Measurements from ENCODE around the gene PRSS53. TPM values are rescaled to one million over a fixed set of nuclear protein-coding genes. Genes with fewer than 3 reads are reported as not detected.

The PRSS53 gene
- polyA plus RNA-seq, 1 of the 3 experiments (the other 2 are of a cell fraction), result 3.1 TPM

DNA sequence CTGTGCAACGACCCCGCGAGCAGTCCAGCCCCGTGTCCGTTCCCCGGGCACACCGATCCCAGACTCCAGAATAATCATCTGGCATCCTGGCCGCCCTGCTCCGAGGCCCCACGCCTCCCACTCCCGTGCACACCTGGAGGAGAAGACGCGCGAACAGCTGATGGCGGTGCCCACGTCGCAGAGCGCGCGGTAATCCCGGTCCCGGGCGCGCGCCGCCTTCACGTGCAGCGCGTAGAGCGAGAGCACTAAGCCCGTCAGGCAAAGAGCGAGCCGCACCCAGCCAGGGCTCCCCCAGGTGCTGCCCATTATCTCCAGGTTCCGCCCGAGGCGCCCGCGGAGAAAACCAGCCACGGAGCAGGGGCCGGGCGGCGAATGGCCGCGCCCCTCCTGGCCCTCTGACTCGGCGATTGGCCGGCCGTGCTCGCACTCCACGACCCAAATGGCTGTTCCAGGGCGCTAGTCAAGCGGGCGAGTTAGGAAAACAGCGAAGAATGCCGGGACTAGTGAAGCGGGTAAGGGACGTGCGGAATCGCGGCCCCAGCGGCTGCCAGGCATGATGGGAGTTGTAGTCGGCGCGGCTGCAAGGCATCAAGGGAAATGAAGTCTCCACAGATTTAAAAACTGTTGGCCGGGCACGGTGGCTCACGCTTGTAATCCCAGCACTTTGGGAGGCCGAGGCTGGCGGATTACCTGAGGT, 5.8 kb upstream of the PRSS53 start, which contains the start of gene VKORC1 (continued):
- TF ChIP-seq, protein P1, sequence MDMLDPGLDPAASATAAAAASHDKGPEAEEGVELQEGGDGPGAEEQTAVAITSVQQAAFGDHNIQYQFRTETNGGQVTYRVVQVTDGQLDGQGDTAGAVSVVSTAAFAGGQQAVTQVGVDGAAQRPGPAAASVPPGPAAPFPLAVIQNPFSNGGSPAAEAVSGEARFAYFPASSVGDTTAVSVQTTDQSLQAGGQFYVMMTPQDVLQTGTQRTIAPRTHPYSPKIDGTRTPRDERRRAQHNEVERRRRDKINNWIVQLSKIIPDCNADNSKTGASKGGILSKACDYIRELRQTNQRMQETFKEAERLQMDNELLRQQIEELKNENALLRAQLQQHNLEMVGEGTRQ (IDR thresholded peaks at IDR 0.05; ENCODE audit: borderline replicate concordance, low read depth, low read length), result no peak
- peak; percentile 60 for TF ChIP-seq GABPA (IDR thresholded peaks at IDR 0.05; ENCODE audit: low read depth)
- no peak for TF ChIP-seq RCOR1 (IDR thresholded peaks at IDR 0.05; ENCODE audit: low read length)
- TF ChIP-seq, protein P2, sequence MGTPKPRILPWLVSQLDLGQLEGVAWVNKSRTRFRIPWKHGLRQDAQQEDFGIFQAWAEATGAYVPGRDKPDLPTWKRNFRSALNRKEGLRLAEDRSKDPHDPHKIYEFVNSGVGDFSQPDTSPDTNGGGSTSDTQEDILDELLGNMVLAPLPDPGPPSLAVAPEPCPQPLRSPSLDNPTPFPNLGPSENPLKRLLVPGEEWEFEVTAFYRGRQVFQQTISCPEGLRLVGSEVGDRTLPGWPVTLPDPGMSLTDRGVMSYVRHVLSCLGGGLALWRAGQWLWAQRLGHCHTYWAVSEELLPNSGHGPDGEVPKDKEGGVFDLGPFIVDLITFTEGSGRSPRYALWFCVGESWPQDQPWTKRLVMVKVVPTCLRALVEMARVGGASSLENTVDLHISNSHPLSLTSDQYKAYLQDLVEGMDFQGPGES (IDR thresholded peaks at IDR 0.05; ENCODE audit: low read depth, low read length), result no peak
- TF ChIP-seq CHD2 (IDR thresholded peaks at IDR 0.05; ENCODE audit: low read length, partially characterized antibody), result no peak
- no peak for TF ChIP-seq FOSL2 (IDR thresholded peaks at IDR 0.05; ENCODE audit: borderline replicate concordance, low read depth)
- no peak for TF ChIP-seq TEAD4 (IDR thresholded peaks at IDR 0.05; ENCODE audit: borderline replicate concordance, insufficient read depth)
- TF ChIP-seq SIN3A (IDR thresholded peaks at IDR 0.05; ENCODE audit: borderline replicate concordance, low read depth, low read length), result 0 out of 2 replicates have a peak, but pooled peaks have one; percentile 47
- TF ChIP-seq, protein P3, sequence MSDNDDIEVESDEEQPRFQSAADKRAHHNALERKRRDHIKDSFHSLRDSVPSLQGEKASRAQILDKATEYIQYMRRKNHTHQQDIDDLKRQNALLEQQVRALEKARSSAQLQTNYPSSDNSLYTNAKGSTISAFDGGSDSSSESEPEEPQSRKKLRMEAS (IDR thresholded peaks at IDR 0.05; ENCODE audit: low read depth), result peak; percentile 78
- TF ChIP-seq FOXM1 (IDR thresholded peaks at IDR 0.05; ENCODE audit: low read depth), result 0 out of 2 replicates have a peak, but pooled peaks have one; percentile 17
- TF ChIP-seq POLR2AphosphoS5 (IDR thresholded peaks at IDR 0.05; ENCODE audit: low read depth, low read length), result 0 out of 2 replicates have a peak, but pooled peaks have one; percentile 52
- TF ChIP-seq EZH2phosphoT487 (IDR thresholded peaks at IDR 0.05; ENCODE audit: borderline replicate concordance, low read depth), result no peak
- peak; percentile 75; the same call in 1 of the 2 replicates for TF ChIP-seq MXI1 (IDR thresholded peaks at IDR 0.05; ENCODE audit: low read depth, low read length)
- no peak; the same call in 1 of the 2 replicates for TF ChIP-seq FOXJ3 (CRISPR knock-in tag; IDR thresholded peaks at IDR 0.05)
- peak in 1 of 2 experiments; percentile 29; a peak in 1 of 4 replicates for TF ChIP-seq EP300 (IDR thresholded peaks at IDR 0.05; ENCODE audit: borderline replicate concordance in 1 of 2, low read depth in 1 of 2, low read length in 1 of 2)
- TF ChIP-seq NFIC (IDR thresholded peaks at IDR 0.05; ENCODE audit: borderline replicate concordance), result no peak
- TF ChIP-seq RFX5 (IDR thresholded peaks at IDR 0.05; ENCODE audit: low read length), result peak; percentile 54; the same call in 1 of the 2 replicates
- TF ChIP-seq TAF1 (IDR thresholded peaks at IDR 0.05; ENCODE audit: borderline replicate concordance, low read depth, low read length), result peak; percentile 52
- no peak for TF ChIP-seq MEF2A (IDR thresholded peaks at IDR 0.05; ENCODE audit: borderline replicate concordance, low read depth)
- no peak for TF ChIP-seq RAD21 (IDR thresholded peaks at IDR 0.05; ENCODE audit: low read length)
